Esophagus squamous epithelium (tissue), 5 donors: Measurements from ENCODE around the gene DST. TPM values are rescaled to one million over a fixed set of nuclear protein-coding genes. Genes with fewer than 3 reads are reported as not detected.

ENCODE experiments used
- DNase-seq: peaks from one replicate; lab custom pipeline; 2025; lab: John Stamatoyannopoulos, UW
- H3K27ac ChIP-seq, 4 donors: fragments of 200-600 bp; sonication (generic); one replicate each; pipeline ENCODE4 v1.5.1; 2016 to 2019; ENCODE audit warnings: mild to moderate bottlenecking in 1 of 4
- H3K27me3 ChIP-seq, 4 donors: fragments of 200-600 bp; sonication (generic); 1 replicate in 3 of 4; 2 replicates in 1 of 4; pipeline versions ENCODE4 v1.5.1 to v1.6.0; 2017 to 2021; ENCODE audit warnings: antibody characterized with exemption in 1 of 4
- H3K36me3 ChIP-seq, 3 donors: fragments of 200-600 bp; sonication (generic); one replicate each; pipeline ENCODE4 v1.5.1; 2016 to 2019
- H3K4me1 ChIP-seq, 3 donors: fragments of 200-600 bp; sonication (generic); one replicate each; pipeline ENCODE4 v1.5.1; 2017 to 2019
- H3K4me3 ChIP-seq, 4 donors: fragments of 200-600 bp; sonication (generic); 1 replicate in 3 of 4; 2 replicates in 1 of 4; pipeline ENCODE4 v1.5.1; 2016 to 2019; ENCODE audit warnings: mild to moderate bottlenecking in 2 of 4, moderate library complexity in 1 of 4
- H3K9me3 ChIP-seq, 3 donors: fragments of 200-600 bp; sonication (generic); one replicate each; pipeline ENCODE4 v1.5.1; 2016 to 2019
- POLR2A ChIP-seq, 4 donors: fragments of 450-650 bp; IDR thresholded peaks; one replicate each; pipeline ENCODE4 v1.6.1; 2017; ENCODE audit warnings: antibody characterized with exemption in 4 of 4, mild to moderate bottlenecking in 4 of 4, moderate library complexity in 3 of 4
- WGBS, 2 donors: methylation state at CpG; one replicate each; pipeline ENCODE4 v1.1.5; 2018; 5-methylcytosine and 5-hydroxymethylcytosine counted together
- intact Hi-C: fragments of 100-400 bp; cut with DNase I; formaldehyde crosslinking; loops from one replicate; pipeline ENCODE4 v1.15.0; 2022
- total RNA-seq, 4 donors: library from RNA; depleted of rRNA; stranded (reverse); fragments of >200 nt; gene quantifications; one replicate each; pipeline ENCODE4 v1.1.0, GENCODE V29; 2016
- TF ChIP-seq, protein P1 (sequence below), 6 experiments: fragments of 450-650 bp in 4 of 6; fragments of 200-600 bp in 2 of 6; sonication (generic) in 2 of 6; IDR thresholded peaks; one replicate each; pipeline ENCODE4 v1.5.1; 2016 to 2019; ENCODE audit warnings: antibody characterized with exemption in 6 of 6, mild to moderate bottlenecking in 4 of 6, moderate library complexity in 4 of 6
- donor health status: DM: yes; HTN: yes; CAD: no.

DST gene
- total RNA-seq, 4 donors from 2014 or later: 134 to 468 (median 175) TPM

DNA sequence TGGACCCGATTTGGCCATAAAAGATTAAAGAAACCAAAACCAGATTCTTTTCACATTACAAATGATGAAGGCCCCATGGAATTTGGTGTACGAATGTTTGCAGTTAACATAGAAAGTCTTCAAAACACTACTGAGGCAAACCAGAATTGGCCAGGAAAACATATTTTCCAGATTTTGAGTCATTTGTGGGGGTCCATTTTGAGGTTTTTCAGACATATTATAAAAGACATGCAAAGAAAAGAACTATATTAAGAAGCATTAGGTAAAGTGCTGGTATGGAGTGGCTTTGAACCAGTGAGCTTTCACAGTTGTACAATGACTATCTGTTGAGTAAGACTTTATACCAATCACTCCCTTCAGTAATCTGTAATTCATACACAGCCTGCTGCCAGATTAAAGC is 226.4 kb downstream of the DST start:
- WGBS, 2 donors: 63 to 69% methylated on average over 2 of the region's 2 CpGs
- intact Hi-C loops: no loop called here
- H3K27ac ChIP-seq: peak overlapping the region in 3 of 4 donors; percentile 3 to 41 (median 15)
- H3K27me3 ChIP-seq: no peaks in the 10 kb centered on the region
- no peak for DNase-seq
- TF ChIP-seq, protein P1, sequence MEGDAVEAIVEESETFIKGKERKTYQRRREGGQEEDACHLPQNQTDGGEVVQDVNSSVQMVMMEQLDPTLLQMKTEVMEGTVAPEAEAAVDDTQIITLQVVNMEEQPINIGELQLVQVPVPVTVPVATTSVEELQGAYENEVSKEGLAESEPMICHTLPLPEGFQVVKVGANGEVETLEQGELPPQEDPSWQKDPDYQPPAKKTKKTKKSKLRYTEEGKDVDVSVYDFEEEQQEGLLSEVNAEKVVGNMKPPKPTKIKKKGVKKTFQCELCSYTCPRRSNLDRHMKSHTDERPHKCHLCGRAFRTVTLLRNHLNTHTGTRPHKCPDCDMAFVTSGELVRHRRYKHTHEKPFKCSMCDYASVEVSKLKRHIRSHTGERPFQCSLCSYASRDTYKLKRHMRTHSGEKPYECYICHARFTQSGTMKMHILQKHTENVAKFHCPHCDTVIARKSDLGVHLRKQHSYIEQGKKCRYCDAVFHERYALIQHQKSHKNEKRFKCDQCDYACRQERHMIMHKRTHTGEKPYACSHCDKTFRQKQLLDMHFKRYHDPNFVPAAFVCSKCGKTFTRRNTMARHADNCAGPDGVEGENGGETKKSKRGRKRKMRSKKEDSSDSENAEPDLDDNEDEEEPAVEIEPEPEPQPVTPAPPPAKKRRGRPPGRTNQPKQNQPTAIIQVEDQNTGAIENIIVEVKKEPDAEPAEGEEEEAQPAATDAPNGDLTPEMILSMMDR (IDR thresholded peaks at IDR 0.05): no peak
- H3K4me3 ChIP-seq: no peak overlapping the region
- H3K4me1 ChIP-seq: no peaks in the 10 kb centered on the region
- H3K9me3 ChIP-seq: no peaks in the 10 kb centered on the region
- no peaks in the 10 kb centered on the region for H3K36me3 ChIP-seq

DNA sequence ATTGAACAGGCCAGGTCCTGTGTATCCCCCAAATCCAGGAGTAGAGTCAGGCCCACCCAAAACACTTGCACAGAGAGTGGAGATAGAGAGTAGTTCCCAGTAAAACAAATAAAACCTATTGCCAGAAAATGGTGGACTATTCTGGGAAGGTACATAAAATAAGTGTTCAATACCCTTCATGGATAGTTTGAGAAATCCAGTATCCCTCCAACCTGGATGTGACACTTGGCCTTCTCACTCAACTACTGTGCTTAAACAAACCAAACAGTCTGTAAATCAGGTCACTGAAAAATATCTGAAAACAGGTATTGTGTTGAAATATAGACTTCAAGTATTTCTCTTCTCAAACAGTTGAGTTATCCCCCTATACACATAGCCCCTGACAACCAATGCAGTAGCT is 233.7 kb downstream of the DST start:
- no peaks in the 10 kb centered on the region for H3K36me3 ChIP-seq
- no peak for DNase-seq
- intact Hi-C loops: no loop called here
- no peaks in the 10 kb centered on the region for H3K4me1 ChIP-seq
- no peak overlapping the region for H3K27ac ChIP-seq
- H3K9me3 ChIP-seq: no peaks in the 10 kb centered on the region
- H3K27me3 ChIP-seq: no peaks in the 10 kb centered on the region
- TF ChIP-seq POLR2A (IDR thresholded peaks at IDR 0.05): no peak
- TF ChIP-seq, protein P1 (IDR thresholded peaks at IDR 0.05): no peak
- no peak overlapping the region for H3K4me3 ChIP-seq
